H4 (cell line): Measurements from ENCODE around the gene CNTNAP2. TPM values are rescaled to one million over a fixed set of nuclear protein-coding genes. Genes with fewer than 3 reads are reported as not detected.

Experiments used
- DNase-seq: peaks from one replicate; pipeline ENCODE4 v3.0.0-alpha.2; 2015; ENCODE audit warnings: low spot score
- total RNA-seq: library from RNA; depleted of rRNA; stranded (reverse); fragments of >200 nt; shearing (Covaris generic); gene quantifications from 2 replicates; pipeline ENCODE4 v1.2.3, GENCODE V29; 2014

The CNTNAP2 gene
- total RNA-seq, 1 experiment from 2014 or later: 1.7 TPM

DNA sequence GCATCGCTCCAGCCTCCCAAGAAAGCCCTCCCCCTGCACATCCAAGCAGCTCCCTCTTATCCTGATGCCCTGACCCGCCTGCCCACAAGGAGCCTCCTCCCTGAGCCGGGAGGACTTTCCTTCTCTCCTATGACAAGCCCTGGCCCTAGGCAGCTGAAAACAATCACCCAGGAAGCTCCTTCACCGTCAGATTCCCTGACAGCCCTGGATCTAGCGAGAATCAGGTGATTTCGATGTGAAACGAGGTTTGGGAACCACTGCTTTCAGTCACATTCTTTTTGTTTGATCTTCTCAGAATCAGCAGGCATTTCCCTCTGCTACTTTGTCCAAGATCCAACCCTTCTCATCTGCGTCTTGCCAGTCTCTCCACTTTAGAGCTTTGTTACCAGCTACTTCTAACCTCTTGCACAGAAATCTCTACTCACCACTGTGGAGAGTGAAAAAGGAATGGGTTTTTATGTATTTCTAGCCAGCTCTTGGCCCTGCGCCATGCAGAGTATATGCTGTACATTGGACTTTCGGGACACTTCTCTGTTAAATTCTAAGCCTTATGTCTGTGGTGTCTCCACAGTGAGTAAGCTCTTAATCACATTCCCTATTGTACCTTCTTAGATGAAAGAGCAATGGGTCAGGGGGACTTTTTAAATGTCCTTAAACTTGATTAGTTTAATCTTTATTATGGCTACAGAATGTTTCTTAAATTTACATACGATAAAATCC, 2220.8 kb downstream of the CNTNAP2 start:
- no peak for DNase-seq

DNA sequence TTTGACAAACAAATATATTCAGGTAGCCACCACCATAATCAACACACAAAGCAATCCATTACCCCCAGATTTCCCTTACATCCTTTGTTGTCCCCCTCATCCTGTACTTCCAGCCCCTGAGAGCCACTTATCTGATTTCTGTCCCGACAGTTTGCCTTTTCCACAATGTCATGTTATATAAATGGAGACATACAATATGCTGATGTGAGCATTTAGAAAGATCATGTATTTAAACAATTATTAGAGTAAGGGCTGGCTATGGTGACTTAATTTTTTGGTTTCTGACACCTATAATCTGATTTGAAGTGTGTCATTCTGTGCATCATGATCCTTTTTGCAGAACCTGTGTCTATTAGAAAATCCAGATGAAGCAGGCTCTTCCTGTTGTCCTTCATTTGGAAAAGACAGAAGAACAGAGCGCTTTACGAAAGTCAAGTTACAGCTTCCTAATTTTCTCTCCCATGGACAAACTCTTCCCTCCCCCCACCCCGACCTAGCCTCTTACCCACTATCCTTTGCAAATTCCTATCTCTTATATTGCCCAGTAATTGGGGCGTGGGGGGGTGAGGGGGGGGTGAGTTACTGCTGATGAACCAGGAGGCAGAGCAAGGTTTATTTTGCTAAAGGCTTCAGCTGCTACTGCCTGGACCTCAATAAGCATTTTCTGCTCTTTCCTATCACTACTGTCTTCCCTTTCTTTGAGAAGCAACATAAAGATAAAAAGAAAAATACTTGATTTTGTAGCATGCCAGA, 2221.6 kb downstream of the CNTNAP2 start:
- no peak for DNase-seq

DNA sequence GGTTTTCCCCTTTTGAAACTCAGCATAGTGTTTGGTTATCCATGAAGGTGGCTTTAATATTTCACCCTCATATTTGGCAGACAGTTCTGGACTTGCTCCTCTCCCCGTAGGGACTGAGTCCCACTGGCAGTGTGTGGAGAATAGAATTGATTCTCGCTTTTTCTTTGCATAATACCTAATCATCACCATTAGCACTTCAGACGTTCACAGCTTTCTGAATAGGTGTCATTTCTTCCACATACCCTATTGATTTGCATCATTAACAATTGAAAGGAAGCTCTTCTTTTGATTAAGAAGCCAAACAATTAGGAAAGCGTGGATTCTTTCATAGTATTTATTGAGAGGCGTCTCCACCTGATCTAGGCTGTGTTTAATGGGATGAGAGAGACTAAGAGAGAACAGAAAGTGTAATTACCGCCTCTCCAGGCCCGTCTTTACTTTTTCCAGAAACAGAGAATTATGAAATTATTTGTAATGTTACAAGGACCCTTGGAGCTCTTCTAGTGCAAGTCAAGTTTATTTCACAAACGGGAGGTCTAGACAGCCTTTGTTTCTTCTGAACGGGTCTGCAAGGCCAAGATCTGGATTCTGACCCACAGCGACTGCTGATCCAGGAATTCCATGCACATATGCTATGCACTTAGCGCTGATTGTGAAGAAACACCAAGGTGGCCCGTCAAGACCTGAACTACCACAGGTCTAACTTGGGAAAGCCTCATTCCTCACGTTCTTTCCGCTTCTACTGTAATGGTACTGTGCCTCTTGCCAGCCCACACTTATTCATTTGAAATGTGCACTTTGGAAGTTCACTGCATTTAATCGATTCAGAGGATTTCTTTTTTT, 2224.1 kb downstream of the CNTNAP2 start:
- DNase-seq: no peak

DNA sequence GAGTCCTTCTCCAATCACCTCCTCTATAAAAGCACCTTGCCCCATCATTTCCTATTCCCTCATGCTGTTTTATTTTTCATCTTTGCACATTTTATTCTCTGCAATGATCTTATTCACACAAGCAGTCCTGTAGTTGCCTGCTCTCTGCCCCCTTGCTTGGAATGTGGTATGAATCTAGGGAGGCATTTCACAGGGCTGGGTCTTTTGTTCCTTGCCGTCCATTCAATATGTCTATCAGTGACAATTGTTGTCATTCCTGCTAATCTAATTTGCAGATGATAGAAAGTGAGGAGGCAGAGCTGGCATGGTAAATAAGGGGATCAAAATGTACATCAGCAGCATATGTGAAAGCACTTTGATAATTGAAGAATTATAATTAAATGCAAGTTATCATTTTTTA, 2227.8 kb downstream of the CNTNAP2 start:
- DNase-seq: no peak

DNA sequence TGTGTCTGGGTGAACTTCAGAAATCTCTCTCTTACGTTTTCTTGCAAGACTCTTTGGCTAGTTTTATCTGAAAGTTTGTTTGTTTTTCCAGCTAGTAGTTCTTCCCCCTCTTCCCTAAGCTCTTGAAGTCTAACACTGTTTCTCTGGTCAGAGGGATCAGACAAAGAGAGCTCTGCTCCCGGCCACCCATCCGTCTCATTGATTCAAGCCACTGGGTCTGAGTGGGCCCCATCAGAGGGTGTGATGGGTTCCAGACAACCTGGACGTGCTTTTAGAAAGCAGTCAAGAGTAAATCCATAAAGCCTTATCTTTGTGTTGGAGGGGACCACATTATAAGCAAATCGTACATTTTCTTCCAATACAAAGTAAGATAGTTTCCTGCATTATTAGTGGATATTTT, 2231.4 kb downstream of the CNTNAP2 start:
- no peak for DNase-seq

DNA sequence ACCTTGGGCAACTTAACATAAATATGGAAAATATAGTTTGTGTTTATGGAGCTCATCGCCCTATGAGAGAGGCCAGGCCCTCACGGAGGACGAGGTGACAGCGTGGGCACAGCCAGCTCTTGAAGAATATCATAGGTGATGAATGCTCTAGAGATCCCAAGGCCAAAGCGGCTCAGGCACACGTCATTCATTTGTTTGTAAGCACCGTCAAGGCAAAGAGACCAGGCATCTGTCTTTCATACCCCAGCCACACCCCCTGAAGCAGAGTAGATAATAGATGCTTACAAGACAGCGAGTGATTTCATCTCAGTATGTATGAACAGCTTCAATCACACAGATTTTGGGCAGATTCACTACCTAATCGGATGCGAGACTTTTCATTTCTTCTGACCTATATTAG, 2231.9 kb downstream of the CNTNAP2 start:
- DNase-seq: no peak

DNA sequence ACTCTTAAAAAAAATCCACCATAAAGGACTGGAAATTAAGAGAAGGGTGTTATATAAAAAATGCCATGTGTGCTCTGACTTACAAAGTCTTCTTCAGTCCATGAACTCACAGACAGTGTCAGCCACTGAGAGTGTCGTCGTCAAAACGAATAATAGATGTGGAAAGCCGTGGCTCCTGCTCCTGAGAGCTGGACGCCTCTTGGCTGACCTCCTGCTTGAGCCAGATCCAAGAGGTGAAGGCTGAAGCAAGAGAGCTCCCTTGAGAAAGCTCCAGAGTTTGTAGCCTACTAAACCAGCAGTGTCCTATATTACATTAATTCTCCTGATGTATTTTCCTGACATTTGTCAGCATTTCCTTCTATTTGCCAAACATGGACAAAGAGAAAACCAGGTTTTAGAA, 2239.7 kb downstream of the CNTNAP2 start:
- no peak for DNase-seq

DNA sequence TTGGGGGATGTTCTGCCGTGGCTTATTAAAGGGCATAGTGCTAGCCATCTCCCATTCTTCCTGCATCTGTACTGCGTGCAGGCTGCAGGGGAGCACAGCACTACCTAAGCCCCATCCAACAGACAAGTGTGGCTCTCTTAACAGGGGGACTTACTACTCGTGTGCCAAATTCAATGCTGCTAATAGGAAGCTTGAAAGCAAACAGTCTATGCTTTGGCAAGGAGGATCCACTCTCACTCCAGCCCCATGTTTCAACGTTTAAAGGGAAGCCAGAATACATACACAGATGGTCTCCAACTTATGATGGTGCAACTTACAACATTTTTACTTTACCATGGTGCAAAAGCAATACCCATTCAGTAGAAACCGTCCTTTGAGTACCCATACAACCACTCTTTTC, 2245.9 kb downstream of the CNTNAP2 start:
- no peak for DNase-seq

DNA sequence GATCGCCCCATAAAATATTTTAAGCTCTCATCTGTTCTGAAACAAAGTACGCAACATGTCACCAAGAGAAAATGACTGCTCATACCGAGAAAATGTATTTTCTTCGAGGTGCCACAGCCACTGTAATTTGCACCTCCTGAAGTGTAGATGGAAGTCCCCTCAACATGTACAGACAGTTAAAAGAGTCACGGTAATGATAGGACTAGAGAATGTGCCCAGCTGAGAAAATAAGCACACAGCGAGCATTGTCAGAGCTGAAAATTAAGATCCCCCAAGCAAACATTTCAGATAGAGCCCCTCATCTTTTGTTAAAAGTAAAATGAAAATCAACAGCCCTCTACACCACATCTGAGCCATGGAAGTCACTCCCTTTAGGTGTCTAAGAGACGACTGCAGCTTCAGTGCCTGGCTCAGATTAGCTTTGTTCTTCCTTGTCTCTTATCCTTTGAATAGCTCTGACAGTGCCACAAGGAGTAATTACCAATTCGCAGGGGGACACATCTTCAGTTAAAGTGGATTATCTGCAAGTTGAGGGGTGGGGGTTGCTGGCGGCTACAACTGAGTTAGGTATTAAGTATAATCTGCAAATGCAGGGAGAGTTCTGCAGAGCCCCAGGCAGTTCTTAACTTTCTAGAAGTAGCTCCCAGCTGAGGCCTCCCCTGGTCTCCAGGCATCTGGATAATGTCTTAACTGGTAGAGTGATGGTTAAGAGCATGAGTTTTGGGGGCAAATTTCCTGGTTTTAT, 2251.3 kb downstream of the CNTNAP2 start:
- no peak for DNase-seq

DNA sequence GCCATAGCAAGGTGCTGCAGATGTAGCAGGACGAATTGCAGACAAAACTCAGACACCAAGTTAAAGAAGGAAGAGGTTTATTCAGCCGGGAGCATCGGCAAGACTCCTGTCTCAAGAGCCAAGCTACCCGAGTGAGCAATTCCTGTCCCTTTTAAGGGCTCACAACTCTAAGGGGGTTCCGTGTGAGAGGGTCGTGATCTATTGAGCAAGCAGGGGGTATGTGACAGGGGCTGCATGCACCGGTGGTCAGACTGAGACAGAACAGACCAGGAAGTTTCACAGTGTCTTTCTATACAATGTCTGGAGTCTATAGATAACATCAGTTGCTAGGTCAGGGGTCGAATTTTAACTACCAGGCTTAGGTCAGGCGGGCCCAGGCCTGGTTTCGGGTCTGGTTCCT, 2252.0 kb downstream of the CNTNAP2 start:
- DNase-seq: no peak

DNA sequence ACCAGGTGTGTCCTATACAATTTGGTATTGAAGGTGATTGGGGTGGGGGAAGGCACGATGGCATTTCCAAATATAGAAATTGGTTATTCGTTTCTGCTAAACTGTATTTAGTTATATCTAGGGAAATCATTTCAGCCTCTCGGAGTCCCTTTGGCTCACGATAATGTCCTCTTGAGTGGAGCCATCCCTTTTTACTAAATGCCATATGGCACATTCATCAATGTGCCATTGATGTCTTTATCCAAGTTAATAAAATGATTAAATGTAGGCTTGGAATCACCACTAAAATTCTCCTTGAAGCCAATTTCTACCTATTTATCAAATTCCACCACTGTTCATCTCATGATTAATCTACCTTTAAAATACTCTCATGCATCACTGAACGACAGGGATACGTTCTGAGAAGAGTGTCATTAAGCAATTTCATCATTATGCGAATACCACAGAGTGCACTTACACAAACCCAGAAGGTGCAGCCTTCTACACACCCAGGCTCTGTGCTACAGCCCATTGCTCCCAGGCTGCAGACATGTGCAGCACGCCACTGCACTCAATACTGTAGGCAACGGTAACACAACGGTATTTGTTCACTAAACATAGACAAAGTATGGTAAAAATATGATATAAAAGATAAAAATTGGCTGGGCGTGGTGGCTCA, 2254.8 kb downstream of the CNTNAP2 start:
- no peak for DNase-seq

DNA sequence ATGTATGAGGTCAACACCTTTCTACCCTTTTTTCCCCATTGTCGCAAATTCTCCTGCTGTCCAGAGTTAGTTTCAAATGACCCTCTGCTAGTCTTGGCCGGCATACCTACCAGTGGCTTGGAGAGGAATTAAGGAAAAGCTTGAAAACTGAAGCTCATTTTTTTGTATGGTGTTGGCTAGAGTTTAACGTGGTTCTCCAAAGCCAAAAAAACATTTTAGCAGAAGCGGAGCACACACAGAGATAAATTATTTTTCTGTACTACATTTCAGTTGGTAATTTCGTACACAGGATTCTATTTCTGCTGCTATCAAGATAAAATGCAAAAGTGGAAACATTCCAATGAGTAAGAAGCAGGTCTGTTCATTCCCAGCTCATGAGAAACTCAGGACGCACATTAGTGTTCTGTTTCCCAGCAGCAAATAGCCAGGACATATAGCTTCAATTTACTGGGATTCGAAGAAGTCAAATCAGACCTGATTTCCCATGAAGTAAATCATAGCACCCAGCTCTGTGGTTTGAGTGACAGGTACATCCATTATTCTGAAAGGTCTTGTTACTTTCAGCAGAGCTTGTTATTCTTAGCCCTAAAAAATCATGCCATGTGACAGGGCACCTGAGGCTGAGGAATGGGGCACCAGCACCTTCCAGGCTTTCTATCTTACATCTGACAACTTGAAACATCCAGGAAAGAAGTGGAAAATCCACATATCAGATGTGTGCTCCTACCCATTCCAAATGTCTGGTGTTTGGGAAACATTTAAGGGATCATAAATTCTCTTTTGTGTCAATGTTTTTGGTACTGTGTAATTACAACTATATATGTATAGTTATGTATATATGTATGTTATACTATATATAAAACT, 2258.0 kb downstream of the CNTNAP2 start:
- no peak for DNase-seq

DNA sequence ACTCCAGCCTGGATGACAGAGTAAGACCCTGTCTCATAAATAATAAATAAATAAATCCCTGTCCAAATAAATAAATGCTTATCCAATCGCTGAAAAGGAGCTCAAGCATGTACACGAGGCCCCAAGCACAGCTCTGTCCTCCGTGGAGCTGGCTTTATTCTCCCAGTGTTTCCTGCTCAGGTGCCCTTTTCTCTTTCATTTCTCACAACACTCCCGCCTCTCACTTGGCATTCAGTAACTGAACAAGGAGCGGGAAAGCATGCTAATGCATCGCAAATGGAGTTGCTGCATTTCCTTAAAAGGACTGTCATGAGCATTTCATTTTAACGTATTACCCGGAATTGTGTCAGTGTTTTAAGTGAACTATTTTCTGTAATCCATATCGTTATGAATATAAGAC, 2263.1 kb downstream of the CNTNAP2 start:
- no peak for DNase-seq

DNA sequence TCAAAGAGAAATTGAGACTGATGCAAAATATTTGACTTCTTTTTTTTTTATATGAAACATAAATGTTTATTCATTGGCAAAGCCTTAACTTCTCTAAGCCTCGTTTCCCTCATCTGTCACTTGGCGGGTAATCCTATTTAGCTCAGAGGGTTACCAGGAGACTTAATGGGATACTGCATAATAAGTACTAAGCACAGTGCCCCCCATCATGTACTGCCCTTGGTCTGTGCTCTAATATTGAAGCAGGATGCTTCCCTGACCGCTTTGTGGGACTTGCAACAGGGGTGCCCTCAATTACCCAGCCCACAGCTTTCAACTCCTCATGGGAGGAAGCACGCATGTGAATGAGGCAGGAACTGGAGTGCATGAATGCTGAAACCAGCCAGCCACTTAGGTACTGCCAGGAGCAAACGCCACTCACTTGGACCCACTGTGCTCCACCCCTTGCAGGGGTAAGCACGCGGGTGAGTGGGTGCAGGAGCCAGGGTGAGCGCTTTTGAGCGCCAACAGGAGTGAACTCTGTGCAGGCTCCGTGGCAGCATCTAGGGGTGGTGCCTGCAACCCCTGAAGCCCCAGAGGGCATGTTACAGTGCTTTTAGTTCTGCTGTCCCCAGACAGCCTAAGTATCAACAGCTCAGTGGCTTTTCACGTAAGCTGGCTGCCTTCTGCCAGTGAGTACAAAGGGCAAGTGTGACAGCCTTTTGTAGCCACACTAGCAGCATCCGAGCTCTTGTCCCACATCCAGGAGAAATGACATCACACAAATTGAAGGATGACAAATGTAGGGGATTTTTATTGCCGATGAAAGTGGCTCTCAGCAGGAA, 2264.2 kb downstream of the CNTNAP2 start:
- no peak for DNase-seq

DNA sequence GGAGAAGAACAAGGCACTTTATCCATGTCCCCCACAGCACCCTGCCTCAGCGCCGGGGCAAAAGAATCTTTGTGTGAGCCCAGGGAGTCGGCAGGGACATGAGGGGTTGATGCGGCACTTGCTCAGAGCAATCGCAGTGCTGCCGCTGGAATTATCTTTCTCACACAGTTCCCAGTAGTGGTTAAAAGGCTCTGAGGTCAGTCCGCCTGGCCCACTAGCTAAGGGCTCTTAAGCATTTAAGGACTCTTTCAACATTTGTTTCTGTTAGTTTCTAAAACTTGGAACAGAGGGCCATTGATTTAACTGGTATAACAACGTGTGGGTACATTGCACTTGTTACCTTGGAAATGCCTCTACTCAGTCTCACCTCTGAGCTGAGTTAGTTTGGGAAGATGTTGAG, 2266.0 kb downstream of the CNTNAP2 start:
- no peak for DNase-seq

DNA sequence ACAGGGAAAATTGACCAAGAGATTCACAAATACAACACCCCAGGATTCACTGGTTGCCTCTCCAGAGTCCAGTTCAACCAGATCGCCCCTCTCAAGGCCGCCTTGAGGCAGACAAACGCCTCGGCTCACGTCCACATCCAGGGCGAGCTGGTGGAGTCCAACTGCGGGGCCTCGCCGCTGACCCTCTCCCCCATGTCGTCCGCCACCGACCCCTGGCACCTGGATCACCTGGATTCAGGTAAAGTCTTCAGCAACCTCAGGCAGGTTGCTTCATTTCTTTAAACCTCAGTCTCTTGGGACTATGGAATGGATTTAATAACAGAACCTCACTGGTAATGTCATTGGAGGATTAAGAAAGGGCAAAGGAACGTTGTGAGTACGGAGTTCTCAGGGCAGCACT, 2267.1 kb downstream of the CNTNAP2 start:
- no peak for DNase-seq

DNA sequence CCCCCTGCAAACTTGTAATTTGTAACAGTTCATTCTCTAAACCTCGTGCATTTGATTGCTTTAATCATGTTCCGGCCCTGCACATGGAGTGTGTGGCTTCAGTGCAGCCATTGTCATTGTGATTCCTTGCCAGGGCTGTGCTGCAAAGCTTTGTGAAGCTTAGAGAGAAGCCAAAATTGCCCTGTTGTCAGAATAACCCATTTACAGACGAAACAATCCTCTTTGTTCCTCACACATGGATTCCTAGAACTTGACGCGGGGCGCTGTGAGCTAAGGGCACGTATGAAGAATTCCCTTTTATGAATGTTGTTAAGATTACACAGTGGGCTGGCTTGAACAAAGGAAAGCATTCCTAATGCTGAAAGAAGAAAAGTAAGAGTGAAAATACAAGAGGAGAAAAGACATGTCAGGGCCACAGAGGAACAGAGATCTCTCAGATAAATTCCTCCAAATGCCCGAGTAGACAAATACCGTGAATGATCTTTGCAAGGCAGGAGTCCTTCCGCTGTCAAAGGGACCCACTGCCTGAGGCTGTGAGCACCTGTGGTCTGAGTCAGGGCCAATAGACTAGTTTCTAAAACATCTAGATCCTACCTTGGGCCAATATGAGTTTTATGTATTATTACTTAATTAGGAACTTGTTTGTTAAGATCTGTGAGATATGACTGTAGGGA, 2268.5 kb downstream of the CNTNAP2 start:
- no peak for DNase-seq

DNA sequence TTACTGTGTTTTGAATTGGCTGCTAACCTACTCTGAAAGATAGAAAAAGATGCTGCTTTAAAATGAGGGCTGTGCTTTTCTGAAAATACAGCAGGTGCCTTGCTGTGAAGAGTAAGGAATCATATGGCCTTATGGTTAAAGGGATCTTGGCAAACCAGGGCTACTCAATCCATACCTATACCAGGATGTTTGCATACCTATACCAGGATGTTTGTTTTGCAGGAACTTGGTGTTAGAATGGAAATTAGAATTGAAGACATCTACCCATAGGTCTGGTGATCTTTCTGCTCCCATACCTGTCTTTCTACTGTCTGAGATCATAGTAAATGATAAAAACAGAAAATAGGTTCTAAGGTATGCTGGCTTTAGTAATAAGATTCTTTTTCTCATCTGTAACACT, 2273.8 kb downstream of the CNTNAP2 start:
- DNase-seq: no peak

DNA sequence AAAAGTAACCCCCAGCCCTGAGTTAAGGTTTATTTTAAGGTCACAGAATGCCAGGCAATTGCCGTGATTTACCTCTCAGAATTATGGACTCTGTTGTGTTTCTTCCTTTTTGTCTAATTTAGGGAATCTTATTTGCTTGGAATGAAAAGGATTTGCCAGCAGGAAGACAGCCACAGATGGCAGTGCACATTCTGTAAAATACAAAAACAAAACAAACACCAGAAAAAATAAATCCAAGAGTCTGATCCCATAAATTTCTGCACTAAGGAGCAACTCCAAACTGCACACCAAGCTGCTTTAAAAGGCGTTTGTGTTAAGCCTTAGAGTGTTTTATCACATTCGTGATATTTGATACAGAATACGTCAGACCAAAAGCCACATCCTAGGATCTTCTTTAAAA, 2275.0 kb downstream of the CNTNAP2 start:
- DNase-seq: no peak
